NCI-H187 treated with DMSO at 0.1 percent for 48 hours (cell line): ENCODE data around the gene KLB.
"Not testable (repeated sequence)": the region's sequence is repeated elsewhere in the genome, so short reads cannot be mapped to it uniquely, and the experiment has no call there.

Source experiments
- DNase-seq: peaks from one replicate; lab custom pipeline; 2025; lab: John Stamatoyannopoulos, UW

Gene KLB

GRCh38 chr4:39406763-39407583 is at the start of gene KLB:
Gene KLB, plus strand, starts transcription at chr4:39406930. Its CDS starts 20 bp downstream, at chr4:39406950.
- DNase-seq: no peak

GRCh38 chr4:39357002-39357401 is 49.7 kb upstream of the KLB start:
- DNase-seq: no peak

GRCh38 chr4:39360611-39361010 is 46.1 kb upstream of the KLB start:
- not testable (repeated sequence) for DNase-seq

GRCh38 chr4:39362827-39363226 is 43.9 kb upstream of the KLB start:
- no peak for DNase-seq

- DNase-seq: no peak
Observed at GRCh38 chr4:39363773-39364393, 42.8 kb upstream of the KLB start.

- no peak for DNase-seq
Observed at GRCh38 chr4:39365360-39365759, 41.4 kb upstream of the KLB start.

GRCh38 chr4:39365830-39366771 is 40.6 kb upstream of the KLB start, which contains the start of gene RFC1:
Gene RFC1, minus strand, starts transcription at chr4:39366362. Its CDS starts 121 bp downstream, at chr4:39366241.
- peak; percentile 48 for DNase-seq

- DNase-seq: no peak
Observed at GRCh38 chr4:39367166-39367565, 39.6 kb upstream of the KLB start.

- DNase-seq: no peak
Observed at GRCh38 chr4:39369301-39369700, 37.4 kb upstream of the KLB start.

- DNase-seq: not testable (repeated sequence)
Observed at GRCh38 chr4:39371209-39371608, 35.5 kb upstream of the KLB start.

- no peak for DNase-seq
Observed at GRCh38 chr4:39375478-39375877, 31.3 kb upstream of the KLB start.

GRCh38 chr4:39383690-39384089 is 23.0 kb upstream of the KLB start:
- no peak for DNase-seq

- DNase-seq: no peak
Observed at GRCh38 chr4:39384563-39384962, 22.2 kb upstream of the KLB start.

- no peak for DNase-seq
Observed at GRCh38 chr4:39390603-39391002, 16.1 kb upstream of the KLB start.

GRCh38 chr4:39394706-39395105 is 12.0 kb upstream of the KLB start:
- DNase-seq: no peak

- DNase-seq: not testable (repeated sequence)
Observed at GRCh38 chr4:39401640-39402039, 5.1 kb upstream of the KLB start.

GRCh38 chr4:39407584-39407885 is 805 bp downstream of the KLB start:
- DNase-seq: no peak

- no peak for DNase-seq
Observed at GRCh38 chr4:39410415-39410814, 3.7 kb downstream of the KLB start.

- not testable (repeated sequence) for DNase-seq
Observed at GRCh38 chr4:39411561-39411960, 4.8 kb downstream of the KLB start.

GRCh38 chr4:39415678-39416283 is 9.1 kb downstream of the KLB start:
- no peak for DNase-seq

GRCh38 chr4:39422247-39422646 is 15.5 kb downstream of the KLB start:
- no peak for DNase-seq

GRCh38 chr4:39425297-39425696 is 18.6 kb downstream of the KLB start:
- DNase-seq: not testable (repeated sequence)
